HFF-Myc (cell line): ENCODE results near the gene TOMM7.

Experiments
- DNase-seq: peaks from one replicate; pipeline ENCODE4 v3.0.0-alpha.2; 2011; ENCODE audit warnings: low read depth; ENCODE audit errors: extremely low read depth
- H3K4me3 ChIP-seq: replicated peaks from 2 replicates; pipeline ENCODE4 v1.5.1; 2011; ENCODE audit warnings: low read depth, mild to moderate bottlenecking, control low read depth, low read length
- CTCF ChIP-seq: IDR thresholded peaks from 2 replicates; pipeline ENCODE4 v1.5.1; 2012; ENCODE audit warnings: mild to moderate bottlenecking, low read depth, low read length, control low read depth; ENCODE audit errors: missing control alignments

TOMM7 gene

GRCh38 chr7:22833957-22834356 is 11.3 kb upstream of the TOMM7 start:
- no peak for TF ChIP-seq CTCF

GRCh38 chr7:22833113-22833855 is 10.6 kb upstream of the TOMM7 start:
- no peak for DNase-seq
- no peak for TF ChIP-seq CTCF
- H3K4me3 ChIP-seq = no peak overlapping the region

More at GRCh38 chr7:22833957-22834356, 11.3 kb upstream of the TOMM7 start:
- no peak for DNase-seq
- no peak overlapping the region for H3K4me3 ChIP-seq

GRCh38 chr7:22832401-22832800 is 9.8 kb upstream of the TOMM7 start:
- DNase-seq = no peak
- H3K4me3 ChIP-seq = no peak overlapping the region
- TF ChIP-seq CTCF = no peak

GRCh38 chr7:22831602-22832305 is 9.1 kb upstream of the TOMM7 start:
- TF ChIP-seq CTCF = no peak
- DNase-seq = no peak
- no peak overlapping the region for H3K4me3 ChIP-seq

- no peak overlapping the region for H3K4me3 ChIP-seq
- no peak for TF ChIP-seq CTCF
- DNase-seq = no peak
These were observed 4.9 kb upstream of the TOMM7 start for GRCh38 chr7:22827563-22827962.

GRCh38 chr7:22826593-22826992 is 3.9 kb upstream of the TOMM7 start:
- no peak for TF ChIP-seq CTCF
- DNase-seq = no peak
- no peak overlapping the region for H3K4me3 ChIP-seq
